Suprapubic skin (tissue), 4 donors: ENCODE data around the gene LDAH.

Experiments
- EP300 ChIP-seq: sonication (generic); formaldehyde crosslinking; IDR thresholded peaks from one replicate; pipeline ENCODE4 v1.6.1; 2017; ENCODE audit warnings: antibody characterized with exemption
- POLR2A ChIP-seq, 2 donors: fragments of 450-650 bp; IDR thresholded peaks; one replicate each; pipeline ENCODE4 v1.6.1; 2017; ENCODE audit warnings: antibody characterized with exemption in 2 of 2, mild to moderate bottlenecking in 2 of 2, moderate library complexity in 2 of 2
- POLR2AphosphoS5 ChIP-seq, 3 donors: sonication (generic); formaldehyde crosslinking; IDR thresholded peaks; one replicate each; pipeline ENCODE4 v1.6.1; 2017; ENCODE audit warnings: antibody characterized with exemption in 3 of 3
- TF ChIP-seq, protein P1 (sequence below), 2 donors: fragments of 200-600 bp in 1 of 2; fragments of 450-650 bp in 1 of 2; sonication (generic) in 1 of 2; IDR thresholded peaks; one replicate each; pipeline ENCODE4 v1.5.1; 2016 to 2019; ENCODE audit warnings: antibody characterized with exemption in 2 of 2, mild to moderate bottlenecking in 1 of 2, moderate library complexity in 1 of 2

- TF ChIP-seq, protein P1, sequence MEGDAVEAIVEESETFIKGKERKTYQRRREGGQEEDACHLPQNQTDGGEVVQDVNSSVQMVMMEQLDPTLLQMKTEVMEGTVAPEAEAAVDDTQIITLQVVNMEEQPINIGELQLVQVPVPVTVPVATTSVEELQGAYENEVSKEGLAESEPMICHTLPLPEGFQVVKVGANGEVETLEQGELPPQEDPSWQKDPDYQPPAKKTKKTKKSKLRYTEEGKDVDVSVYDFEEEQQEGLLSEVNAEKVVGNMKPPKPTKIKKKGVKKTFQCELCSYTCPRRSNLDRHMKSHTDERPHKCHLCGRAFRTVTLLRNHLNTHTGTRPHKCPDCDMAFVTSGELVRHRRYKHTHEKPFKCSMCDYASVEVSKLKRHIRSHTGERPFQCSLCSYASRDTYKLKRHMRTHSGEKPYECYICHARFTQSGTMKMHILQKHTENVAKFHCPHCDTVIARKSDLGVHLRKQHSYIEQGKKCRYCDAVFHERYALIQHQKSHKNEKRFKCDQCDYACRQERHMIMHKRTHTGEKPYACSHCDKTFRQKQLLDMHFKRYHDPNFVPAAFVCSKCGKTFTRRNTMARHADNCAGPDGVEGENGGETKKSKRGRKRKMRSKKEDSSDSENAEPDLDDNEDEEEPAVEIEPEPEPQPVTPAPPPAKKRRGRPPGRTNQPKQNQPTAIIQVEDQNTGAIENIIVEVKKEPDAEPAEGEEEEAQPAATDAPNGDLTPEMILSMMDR (IDR thresholded peaks at IDR 0.05), result no peak
- TF ChIP-seq POLR2A (IDR thresholded peaks at IDR 0.05) (no peak), EP300 (no peak), POLR2AphosphoS5 (IDR thresholded peaks at IDR 0.05) (no peak)
These were observed 140.6 kb downstream of the LDAH start for GRCh38 chr2:20682167-20682920.
